Renal pelvis (tissue), 4 donors: ENCODE results near the gene DENND1A. TPM values are rescaled to one million over a fixed set of nuclear protein-coding genes. Genes with fewer than 3 reads are reported as not detected.
A peak's percentile ranks its signal among the peaks of the same experiment; 100 is the strongest.
"Not testable (repeated sequence)": the region's sequence is repeated elsewhere in the genome, so short reads cannot be mapped to it uniquely, and the experiment has no call there.

ENCODE experiments used
- DNase-seq: peaks from one replicate; pipeline ENCODE4 v3.0.0-alpha.2; 2013
- polyA plus RNA-seq, 3 donors: library from polyadenylated mRNA; unstranded; fragments of 120-200 nt; gene quantifications; one replicate each; pipeline ENCODE4 v1.2.1, GENCODE V29; 2013; ENCODE audit not compliant: insufficient read length in 3 of 3

DENND1A gene
- polyA plus RNA-seq, 3 donors: 21.6 to 23.3 (median 22.8) TPM

DNA sequence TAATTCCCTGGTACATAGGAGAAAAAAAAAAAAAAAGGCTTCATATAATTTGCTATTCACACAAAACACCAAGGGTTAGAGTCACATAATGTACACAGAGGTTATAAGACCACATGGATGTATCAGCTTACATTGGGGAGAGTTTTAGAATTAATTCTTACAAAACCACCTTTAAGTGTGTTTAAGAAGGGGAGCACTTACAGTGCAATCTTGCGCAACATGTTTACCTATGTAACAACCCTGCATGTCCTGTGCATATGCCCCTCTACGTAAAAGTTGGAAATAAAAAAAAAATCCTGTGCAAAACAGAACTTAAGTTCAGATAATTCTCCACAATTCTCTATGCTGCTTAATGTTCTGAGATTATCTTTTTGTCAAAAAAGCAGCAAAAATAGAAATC lies 190.0 kb downstream of the DENND1A start:
- DNase-seq: no peak

DNA sequence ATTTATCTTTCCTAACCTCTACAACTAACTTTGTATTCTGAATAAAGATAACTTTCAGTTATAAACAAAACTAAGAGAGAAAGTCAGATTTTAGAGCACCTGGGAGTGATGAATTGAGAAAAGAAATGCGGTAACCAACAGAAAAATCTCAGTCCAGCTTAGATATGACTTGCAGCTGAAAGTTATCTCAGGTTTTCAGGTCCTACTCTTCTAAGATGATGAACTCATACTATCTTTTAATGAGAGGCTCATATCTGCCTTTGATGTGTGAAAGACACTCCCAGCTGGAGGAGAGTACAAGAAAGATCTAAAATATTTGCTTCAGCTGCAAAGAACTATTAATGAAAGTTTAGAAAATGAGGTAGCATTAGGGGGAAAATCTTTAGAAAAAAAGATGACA lies 190.5 kb downstream of the DENND1A start:
- DNase-seq: no peak

DNA sequence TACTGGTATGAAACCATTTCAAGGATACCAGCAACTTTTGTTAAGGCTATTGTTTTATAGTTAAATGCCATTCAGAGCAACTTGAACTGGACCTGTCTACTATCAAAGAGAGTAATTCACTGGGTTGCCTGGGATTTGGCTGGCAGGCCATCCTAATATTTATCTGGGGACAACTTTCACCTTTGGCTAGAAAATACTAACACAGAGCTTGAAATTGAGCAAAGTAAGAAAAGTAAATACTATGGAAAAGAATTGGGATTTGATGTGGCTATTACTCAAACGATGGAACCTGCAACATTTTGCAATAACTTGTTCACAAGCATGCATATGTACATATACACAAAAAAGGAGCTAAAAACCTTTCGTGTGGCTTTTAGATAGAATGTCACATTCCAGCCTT lies 191.3 kb downstream of the DENND1A start:
- no peak for DNase-seq

DNA sequence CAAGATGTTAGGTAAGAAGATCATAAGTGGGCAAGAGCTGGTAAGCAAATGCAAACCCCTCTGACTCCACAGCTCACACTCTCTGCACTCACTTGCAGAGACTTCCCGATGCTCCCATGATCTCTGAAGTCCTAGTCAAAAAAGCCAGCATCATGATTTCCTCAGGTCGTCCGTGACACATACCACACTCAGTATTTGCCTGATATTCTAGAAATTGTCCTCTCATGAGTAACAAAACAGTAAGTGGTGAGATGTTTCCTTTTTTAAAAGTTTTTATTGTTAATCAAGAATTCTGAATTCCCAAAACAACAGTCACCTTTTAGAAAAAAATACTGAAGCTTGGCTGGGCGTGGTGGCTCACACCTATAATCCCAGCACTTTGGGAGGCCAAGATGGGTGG lies 194.6 kb downstream of the DENND1A start:
- DNase-seq: no peak

GRCh38 chr9:123728571-123728970 lies 201.4 kb downstream of the DENND1A start:
- not testable (repeated sequence) for DNase-seq

DNA sequence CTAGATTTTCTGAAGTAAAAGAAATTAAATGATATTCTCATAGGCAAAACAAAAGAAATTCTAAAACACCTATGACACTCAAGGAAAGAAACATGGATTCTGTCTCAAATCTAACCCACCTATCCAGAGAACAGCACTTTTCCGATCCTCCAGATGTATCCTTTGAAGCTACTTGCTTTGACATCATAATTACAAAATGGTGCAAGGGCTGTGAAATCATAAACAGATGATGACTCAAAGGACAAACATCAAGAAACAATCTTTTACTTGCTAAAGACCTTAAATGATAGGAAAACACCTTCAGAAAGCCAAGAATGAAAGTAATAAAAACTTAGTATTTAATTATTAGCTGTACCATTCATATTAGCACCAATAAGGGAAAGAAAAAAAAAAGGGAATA lies 202.6 kb downstream of the DENND1A start:
- no peak for DNase-seq

- DNase-seq: no peak
Observed at GRCh38 chr9:123725389-123725788, 204.5 kb downstream of the DENND1A start.

GRCh38 chr9:123724211-123724796 lies 205.6 kb downstream of the DENND1A start:
- DNase-seq: no peak

DNA sequence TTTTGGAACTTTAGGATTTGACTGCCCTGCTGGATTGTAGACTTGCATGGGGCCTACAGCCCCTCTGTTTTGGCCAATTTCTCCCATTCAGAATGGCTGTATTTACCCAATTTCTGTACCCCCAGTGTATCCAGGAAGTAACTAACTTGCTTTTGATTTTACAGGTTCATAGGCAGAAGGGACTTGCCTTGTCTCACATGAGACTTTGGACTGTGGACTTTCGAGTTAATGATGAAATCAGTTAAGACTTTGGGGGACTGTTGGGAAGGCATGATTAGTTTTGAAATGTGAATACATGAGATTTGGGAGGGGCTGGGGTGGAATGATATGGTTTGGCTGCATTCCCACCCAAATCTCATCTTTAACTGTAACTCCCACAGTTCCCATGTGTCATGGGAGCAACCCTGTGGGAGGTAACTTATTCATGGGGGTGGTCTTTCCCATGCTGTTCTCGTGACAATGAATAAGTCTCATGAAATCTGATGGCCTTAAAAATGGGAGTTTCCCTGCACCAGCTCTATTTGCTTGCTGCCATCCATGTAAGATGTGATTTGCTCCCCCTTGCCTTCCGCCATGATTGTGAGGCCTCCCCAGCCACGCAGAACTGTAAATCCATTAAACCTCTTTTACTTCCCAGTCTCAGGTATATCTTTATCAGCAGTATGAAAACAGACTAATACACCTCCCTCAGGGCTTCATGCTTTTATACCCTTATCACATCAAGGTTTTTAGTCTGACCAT lies 206.6 kb downstream of the DENND1A start:
- no peak for DNase-seq

DNA sequence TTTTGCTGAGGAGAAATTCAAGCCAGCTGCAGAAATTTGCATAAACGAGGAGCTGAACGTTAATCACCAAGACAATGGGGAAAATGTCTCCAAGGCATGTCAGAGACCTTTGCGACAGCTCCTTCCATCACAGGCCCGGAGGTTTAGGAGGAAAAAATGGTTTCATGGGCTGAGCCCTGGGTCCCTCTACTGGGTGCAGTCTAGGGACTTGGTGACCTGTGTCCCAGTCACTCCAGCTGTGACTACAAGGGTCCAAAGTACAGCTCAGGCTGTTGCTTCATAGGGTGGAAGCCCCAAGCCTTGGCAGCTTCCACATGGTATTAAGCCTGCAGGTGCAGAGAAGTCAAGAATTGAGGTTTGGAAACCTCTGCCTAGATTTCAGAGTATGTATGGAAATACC lies 207.5 kb downstream of the DENND1A start:
- no peak for DNase-seq

- no peak for DNase-seq
Observed at GRCh38 chr9:123718188-123718587, 211.7 kb downstream of the DENND1A start.

DNA sequence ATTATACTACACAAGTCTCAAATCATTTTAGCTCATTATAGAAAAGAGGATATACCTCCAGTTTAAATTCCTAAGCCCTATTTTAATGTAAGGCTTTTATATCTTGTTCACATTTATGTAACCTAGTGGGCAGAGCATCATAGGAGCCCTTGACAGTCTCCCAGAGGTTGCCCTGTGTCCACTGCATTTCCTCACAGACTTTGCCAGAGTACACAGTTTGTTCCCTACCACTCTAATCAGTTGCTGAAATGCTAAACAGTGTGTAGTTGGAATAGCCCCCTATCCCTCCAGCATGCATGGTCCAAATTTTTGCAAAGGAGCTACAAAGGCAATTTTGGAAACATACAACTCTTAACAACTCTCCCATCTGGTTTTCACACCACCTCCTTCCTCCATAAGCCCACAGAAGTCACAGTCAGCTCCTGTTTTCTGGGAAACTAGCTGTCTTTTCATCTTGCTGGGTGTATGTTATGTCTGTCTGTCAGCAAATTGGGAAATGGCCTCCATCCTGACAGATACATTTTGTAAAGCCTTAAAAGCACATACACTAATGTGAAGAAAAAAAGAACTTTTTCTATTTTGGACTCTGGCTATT lies 212.2 kb downstream of the DENND1A start:
- DNase-seq: no peak

DNA sequence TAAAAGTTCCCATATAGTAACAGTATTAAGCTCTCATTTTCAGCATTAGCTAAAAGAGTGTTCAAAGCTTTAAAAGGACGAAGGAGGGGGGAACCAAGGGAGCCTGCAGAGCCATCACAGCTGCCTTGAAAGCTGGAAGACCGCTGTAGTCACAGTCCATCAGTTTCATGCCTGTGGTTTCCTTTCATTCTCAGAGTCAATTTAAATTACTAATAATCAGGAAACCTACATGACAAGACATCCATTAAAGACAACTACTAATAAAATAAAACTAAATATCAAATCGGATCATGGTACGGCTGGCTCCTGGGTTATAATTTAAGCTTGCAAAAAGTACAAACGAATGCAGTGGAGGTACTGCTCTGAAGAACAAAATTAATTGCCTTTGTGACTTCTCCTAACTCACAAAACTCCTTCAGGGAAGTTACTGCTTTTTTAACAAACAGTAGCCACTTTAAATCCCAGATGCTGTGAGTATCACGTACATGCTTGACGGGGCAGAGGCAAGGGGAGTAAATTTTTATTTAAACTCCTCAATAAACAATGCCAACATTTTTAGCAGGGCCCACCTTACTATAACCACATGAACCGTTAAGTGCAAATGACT lies 213.5 kb downstream of the DENND1A start:
- DNase-seq: peak; percentile 67

GRCh38 chr9:123715258-123715657 lies 214.7 kb downstream of the DENND1A start:
- DNase-seq: no peak

DNA sequence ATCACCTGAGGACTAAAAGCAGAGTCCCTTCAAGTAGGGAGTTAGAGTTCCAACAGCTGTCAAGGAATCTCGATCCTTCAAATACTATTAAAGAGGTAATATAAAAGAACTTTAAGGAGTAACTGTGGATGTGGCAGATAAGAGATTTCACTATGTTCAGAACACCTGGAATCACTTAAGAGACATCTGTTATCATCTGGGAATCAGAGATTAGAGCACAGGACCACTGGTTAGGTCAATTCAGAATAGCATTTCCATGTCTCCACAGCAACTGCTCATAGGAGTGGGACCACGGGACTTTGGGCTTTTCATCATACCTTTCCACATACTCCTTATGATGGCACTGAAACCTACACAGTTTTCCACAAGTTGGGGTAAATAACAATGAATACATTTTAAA lies 216.6 kb downstream of the DENND1A start:
- no peak for DNase-seq

DNA sequence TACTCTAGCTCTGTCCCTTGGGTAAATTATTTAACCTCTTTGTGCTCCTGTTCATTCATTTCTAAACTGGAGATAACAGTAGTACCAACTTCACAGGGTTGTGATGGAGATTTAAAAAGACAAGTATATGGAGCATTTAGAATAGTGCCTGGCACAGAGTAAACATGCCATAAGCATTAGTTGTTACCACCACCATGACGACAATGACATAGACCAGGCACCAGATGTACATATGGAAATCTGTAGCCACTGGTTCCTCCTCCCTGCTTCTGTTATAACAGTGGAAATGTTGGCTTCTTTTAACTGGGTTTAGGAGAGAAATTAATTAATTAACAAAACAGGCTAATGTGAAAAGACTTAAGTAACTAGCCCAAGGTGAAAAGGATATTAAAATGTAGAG lies 217.5 kb downstream of the DENND1A start:
- DNase-seq: no peak

DNA sequence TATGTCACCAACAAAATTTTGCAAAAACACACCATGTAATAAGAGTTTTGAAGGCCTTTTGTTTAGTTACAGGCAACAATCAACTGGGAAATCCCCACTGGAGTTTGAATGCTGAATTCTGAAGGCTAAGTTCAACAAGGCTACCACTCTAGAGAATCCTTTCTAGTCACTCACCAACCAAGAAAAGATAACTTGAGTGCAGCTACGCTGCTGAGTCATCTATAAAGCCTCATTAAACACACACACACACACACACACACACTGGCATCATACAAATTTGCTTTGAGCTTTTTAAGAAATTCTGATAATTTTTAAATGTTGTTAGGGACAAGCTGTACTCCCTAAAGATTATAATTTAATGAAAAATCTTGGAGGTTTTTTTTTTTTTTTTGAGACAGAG lies 219.6 kb downstream of the DENND1A start:
- DNase-seq: no peak

DNA sequence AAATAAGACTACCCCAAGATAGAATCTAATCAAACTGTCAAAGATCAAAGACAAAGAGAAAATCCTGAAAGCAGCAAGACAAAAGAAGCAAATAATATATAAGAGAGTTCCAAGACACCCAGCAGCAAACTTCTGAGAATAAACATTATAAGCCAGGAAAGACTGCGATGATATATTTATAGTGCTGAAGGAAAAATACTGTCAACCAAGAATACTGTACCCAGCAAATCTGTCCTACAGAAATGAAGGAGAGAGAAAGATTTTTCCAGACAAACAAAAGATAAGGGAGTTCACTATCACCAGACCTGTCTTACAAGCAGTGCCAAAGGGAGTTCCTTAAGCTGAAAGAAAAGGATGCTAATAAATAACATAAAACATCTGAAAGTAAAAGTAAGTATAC lies 227.4 kb downstream of the DENND1A start:
- DNase-seq: no peak

DNA sequence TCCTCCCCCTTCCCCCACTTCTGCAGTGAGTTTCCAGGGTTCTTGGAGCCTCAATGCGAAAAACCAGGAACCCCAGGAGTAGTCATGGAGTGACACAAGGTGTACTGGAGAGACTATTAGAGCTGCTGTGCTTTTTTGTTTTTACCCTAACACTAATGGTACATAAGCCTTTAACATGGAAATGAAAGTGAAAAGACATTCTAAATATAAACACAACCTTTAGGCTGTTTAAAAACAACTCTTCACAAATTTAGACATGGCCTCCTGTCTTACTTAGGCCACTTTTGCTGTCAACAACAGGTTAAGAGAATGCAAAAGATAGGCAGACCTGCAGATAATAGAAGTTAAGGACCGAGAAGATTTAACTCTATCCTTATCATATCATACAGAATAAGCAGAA lies 232.2 kb downstream of the DENND1A start:
- no peak for DNase-seq

- DNase-seq: no peak
Observed at GRCh38 chr9:123696476-123696875, 233.4 kb downstream of the DENND1A start.

DNA sequence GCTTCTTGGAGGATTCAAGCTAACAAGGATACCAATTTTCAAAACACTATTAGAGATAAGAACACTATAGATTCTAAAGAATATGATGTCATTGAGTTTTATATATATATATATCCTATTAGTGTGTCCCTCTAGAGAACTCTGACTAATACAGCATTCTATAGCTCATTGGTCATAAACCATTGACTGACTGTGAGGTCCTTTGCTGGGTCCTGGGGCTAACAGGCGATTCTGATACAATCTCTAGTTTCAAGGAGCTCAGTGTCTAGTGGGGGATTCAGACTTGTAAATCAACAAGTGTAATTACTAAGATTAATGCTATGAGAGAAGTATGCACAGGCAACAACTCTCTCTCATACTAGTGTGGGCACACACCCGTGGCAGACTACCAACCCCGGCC lies 234.5 kb downstream of the DENND1A start:
- no peak for DNase-seq

GRCh38 chr9:123691765-123692303 lies 238.1 kb downstream of the DENND1A start:
- DNase-seq: no peak
